ENCODE data around the gene RARB. TPM values are rescaled to one million over a fixed set of nuclear protein-coding genes. Genes with fewer than 3 reads are reported as not detected.

Gene RARB
- total RNA-seq (2014; rRNA removed; shearing (Covaris generic); ENCODE audit: low replicate concordance) = 25.6 and 29.9 TPM in 2 replicates

GRCh38 chr3:25427942-25428788, at the start of gene RARB:
TSS of gene RARB (plus strand) at chr3:25428263. CDS start at chr3:25428732, 469 bp downstream.
- in situ Hi-C loops (cut with HindIII; ENCODE audit: low pct_unique_long_range_greater_than_20kb, low sequenced_read_pairs) = no loop called here
- DNase-seq (ENCODE audit: low read depth) = peak; percentile 96

- no peak for DNase-seq (ENCODE audit: low read depth)
- in situ Hi-C loops (cut with HindIII; ENCODE audit: low pct_unique_long_range_greater_than_20kb, low sequenced_read_pairs) = no loop called here
Measured at GRCh38 chr3:25378786-25379311, 49.2 kb upstream of the RARB start.

GRCh38 chr3:25380222-25380739, 47.8 kb upstream of the RARB start:
- no peak for DNase-seq (ENCODE audit: low read depth)
- in situ Hi-C loops (cut with HindIII; ENCODE audit: low pct_unique_long_range_greater_than_20kb, low sequenced_read_pairs) = no loop called here

- in situ Hi-C loops (cut with HindIII; ENCODE audit: low pct_unique_long_range_greater_than_20kb, low sequenced_read_pairs) = no loop called here
- no peak for DNase-seq (ENCODE audit: low read depth)
Measured at GRCh38 chr3:25381083-25381482, 47.0 kb upstream of the RARB start.

GRCh38 chr3:25384471-25384870, 43.6 kb upstream of the RARB start:
- no peak for DNase-seq (ENCODE audit: low read depth)
- in situ Hi-C loops (cut with HindIII; ENCODE audit: low pct_unique_long_range_greater_than_20kb, low sequenced_read_pairs) = no loop called here

GRCh38 chr3:25385807-25386460, 42.1 kb upstream of the RARB start:
- in situ Hi-C loops (cut with HindIII; ENCODE audit: low pct_unique_long_range_greater_than_20kb, low sequenced_read_pairs) = no loop called here
- DNase-seq (ENCODE audit: low read depth) = no peak

- no peak for DNase-seq (ENCODE audit: low read depth)
- in situ Hi-C loops (cut with HindIII; ENCODE audit: low pct_unique_long_range_greater_than_20kb, low sequenced_read_pairs) = no loop called here
Measured at GRCh38 chr3:25386686-25387255, 41.3 kb upstream of the RARB start.

- in situ Hi-C loops (cut with HindIII; ENCODE audit: low pct_unique_long_range_greater_than_20kb, low sequenced_read_pairs) = no loop called here
- DNase-seq (ENCODE audit: low read depth) = no peak
Measured at GRCh38 chr3:25390605-25391004, 37.5 kb upstream of the RARB start.

- in situ Hi-C loops (cut with HindIII; ENCODE audit: low pct_unique_long_range_greater_than_20kb, low sequenced_read_pairs) = no loop called here
- DNase-seq (ENCODE audit: low read depth) = no peak
Measured at GRCh38 chr3:25396251-25396650, 31.8 kb upstream of the RARB start.

GRCh38 chr3:25396686-25397085, 31.4 kb upstream of the RARB start:
- DNase-seq (ENCODE audit: low read depth) = no peak
- in situ Hi-C loops (cut with HindIII; ENCODE audit: low pct_unique_long_range_greater_than_20kb, low sequenced_read_pairs) = no loop called here

GRCh38 chr3:25397150-25397549, 30.9 kb upstream of the RARB start:
- DNase-seq (ENCODE audit: low read depth) = no peak
- in situ Hi-C loops (cut with HindIII; ENCODE audit: low pct_unique_long_range_greater_than_20kb, low sequenced_read_pairs) = no loop called here

GRCh38 chr3:25400587-25400986, 27.5 kb upstream of the RARB start:
- DNase-seq (ENCODE audit: low read depth) = no peak
- in situ Hi-C loops (cut with HindIII; ENCODE audit: low pct_unique_long_range_greater_than_20kb, low sequenced_read_pairs) = no loop called here

GRCh38 chr3:25403968-25404367, 24.1 kb upstream of the RARB start:
- no peak for DNase-seq (ENCODE audit: low read depth)
- in situ Hi-C loops (cut with HindIII; ENCODE audit: low pct_unique_long_range_greater_than_20kb, low sequenced_read_pairs) = no loop called here

GRCh38 chr3:25404569-25404968, 23.5 kb upstream of the RARB start:
- no peak for DNase-seq (ENCODE audit: low read depth)
- in situ Hi-C loops (cut with HindIII; ENCODE audit: low pct_unique_long_range_greater_than_20kb, low sequenced_read_pairs) = no loop called here

- in situ Hi-C loops (cut with HindIII; ENCODE audit: low pct_unique_long_range_greater_than_20kb, low sequenced_read_pairs) = no loop called here
- DNase-seq (ENCODE audit: low read depth) = no peak
Measured at GRCh38 chr3:25405335-25405734, 22.7 kb upstream of the RARB start.

- in situ Hi-C loops (cut with HindIII; ENCODE audit: low pct_unique_long_range_greater_than_20kb, low sequenced_read_pairs) = no loop called here
- no peak for DNase-seq (ENCODE audit: low read depth)
Measured at GRCh38 chr3:25410703-25411102, 17.4 kb upstream of the RARB start.

- peak; percentile 9 for DNase-seq (ENCODE audit: low read depth)
- in situ Hi-C loops (cut with HindIII; ENCODE audit: low pct_unique_long_range_greater_than_20kb, low sequenced_read_pairs) = no loop called here
Measured at GRCh38 chr3:25412269-25412668, 15.8 kb upstream of the RARB start.

- in situ Hi-C loops (cut with HindIII; ENCODE audit: low pct_unique_long_range_greater_than_20kb, low sequenced_read_pairs) = no loop called here
- no peak for DNase-seq (ENCODE audit: low read depth)
Measured at GRCh38 chr3:25416176-25416575, 11.9 kb upstream of the RARB start.

- DNase-seq (ENCODE audit: low read depth) = no peak
- in situ Hi-C loops (cut with HindIII; ENCODE audit: low pct_unique_long_range_greater_than_20kb, low sequenced_read_pairs) = no loop called here
Measured at GRCh38 chr3:25418596-25418995, 9.5 kb upstream of the RARB start.
